ENCODE data around the gene INSM2.

INSM2 gene

GRCh38 chr14:35526962-35527361, 7.0 kb upstream of the INSM2 start:
- TF ChIP-seq CTCF (IDR thresholded peaks at IDR 0.05; ENCODE audit: low read length, missing control alignments), result no peak
- no peak overlapping the region for H3K4me3 ChIP-seq (replicated peaks; ENCODE audit: low read depth, low read length)
- DNase-seq (ENCODE audit: low read depth), result no peak

GRCh38 chr14:35531960-35532747, 1.8 kb upstream of the INSM2 start:
- no peak overlapping the region for H3K4me3 ChIP-seq (replicated peaks; ENCODE audit: low read depth, low read length)
- no peak for TF ChIP-seq CTCF (IDR thresholded peaks at IDR 0.05; ENCODE audit: low read length, missing control alignments)
- no peak for DNase-seq (ENCODE audit: low read depth)

- TF ChIP-seq CTCF (IDR thresholded peaks at IDR 0.05; ENCODE audit: low read length, missing control alignments), result no peak
- H3K4me3 ChIP-seq (replicated peaks; ENCODE audit: low read depth, low read length), result peak overlapping the region; percentile 57
- no peak for DNase-seq (ENCODE audit: low read depth)
Measured at GRCh38 chr14:35532783-35533356, 1.1 kb upstream of the INSM2 start.

- H3K4me3 ChIP-seq (replicated peaks; ENCODE audit: low read depth, low read length), result peak overlapping the region; percentile 57
- peak; percentile 21 for DNase-seq (ENCODE audit: low read depth)
- TF ChIP-seq CTCF (IDR thresholded peaks at IDR 0.05; ENCODE audit: low read length, missing control alignments), result no peak
Measured at GRCh38 chr14:35534208-35534872, 376 bp downstream of the INSM2 start.

- peak overlapping the region; percentile 27 for H3K4me3 ChIP-seq (replicated peaks; ENCODE audit: low read depth, low read length)
- peak; percentile 72 for DNase-seq (ENCODE audit: low read depth)
Measured at GRCh38 chr14:35534873-35535482, 1.0 kb downstream of the INSM2 start.

More at GRCh38 chr14:35534873-35535482, 1.0 kb downstream of the INSM2 start:
- no peak for TF ChIP-seq CTCF (IDR thresholded peaks at IDR 0.05; ENCODE audit: low read length, missing control alignments)
